Right lobe of liver (tissue), 4 donors: ENCODE data around the gene UBE2S.

Experiments used
- POLR2A ChIP-seq: fragments of 450-650 bp; IDR thresholded peaks from one replicate; pipeline ENCODE4 v1.6.1; 2017; ENCODE audit warnings: antibody characterized with exemption, mild to moderate bottlenecking
- TF ChIP-seq, protein P1 (sequence below), 4 donors: fragments of 200-600 bp in 3 of 4; fragments of 450-650 bp in 1 of 4; IDR thresholded peaks; one replicate each; pipeline versions ENCODE4 v1.5.1 to v1.8.0; 2016 to 2022; ENCODE audit warnings: antibody characterized with exemption in 4 of 4, mild to moderate bottlenecking in 2 of 4
- donor health status: DM: no; HTN: no; CAD: no.
- donor health status: DM: no; HTN: no; CAD: no.
- donor health status: DM: no; HTN: yes; CAD: no.

DNA sequence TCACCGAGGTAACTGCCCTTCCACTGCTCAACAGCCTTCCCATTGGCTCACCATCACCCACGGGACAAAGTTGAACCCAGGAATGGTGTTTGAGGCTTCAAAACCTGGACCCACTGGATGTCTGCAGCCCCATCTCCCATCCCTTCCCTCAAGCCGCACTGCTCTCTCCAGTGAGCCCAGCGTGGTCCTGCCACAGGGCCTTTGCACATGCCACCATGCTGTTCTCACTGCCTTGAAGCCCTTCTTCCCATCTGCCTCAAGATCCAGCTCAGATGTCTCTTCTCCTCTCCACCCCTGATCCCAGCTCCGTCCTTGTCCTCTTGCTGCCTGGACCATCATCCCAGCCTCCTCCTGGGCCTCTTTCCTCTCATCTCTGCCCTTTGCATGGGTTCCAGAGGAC lies 31.5 kb upstream of the UBE2S start:
- no peak for TF ChIP-seq POLR2A
- TF ChIP-seq, protein P1, sequence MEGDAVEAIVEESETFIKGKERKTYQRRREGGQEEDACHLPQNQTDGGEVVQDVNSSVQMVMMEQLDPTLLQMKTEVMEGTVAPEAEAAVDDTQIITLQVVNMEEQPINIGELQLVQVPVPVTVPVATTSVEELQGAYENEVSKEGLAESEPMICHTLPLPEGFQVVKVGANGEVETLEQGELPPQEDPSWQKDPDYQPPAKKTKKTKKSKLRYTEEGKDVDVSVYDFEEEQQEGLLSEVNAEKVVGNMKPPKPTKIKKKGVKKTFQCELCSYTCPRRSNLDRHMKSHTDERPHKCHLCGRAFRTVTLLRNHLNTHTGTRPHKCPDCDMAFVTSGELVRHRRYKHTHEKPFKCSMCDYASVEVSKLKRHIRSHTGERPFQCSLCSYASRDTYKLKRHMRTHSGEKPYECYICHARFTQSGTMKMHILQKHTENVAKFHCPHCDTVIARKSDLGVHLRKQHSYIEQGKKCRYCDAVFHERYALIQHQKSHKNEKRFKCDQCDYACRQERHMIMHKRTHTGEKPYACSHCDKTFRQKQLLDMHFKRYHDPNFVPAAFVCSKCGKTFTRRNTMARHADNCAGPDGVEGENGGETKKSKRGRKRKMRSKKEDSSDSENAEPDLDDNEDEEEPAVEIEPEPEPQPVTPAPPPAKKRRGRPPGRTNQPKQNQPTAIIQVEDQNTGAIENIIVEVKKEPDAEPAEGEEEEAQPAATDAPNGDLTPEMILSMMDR (IDR thresholded peaks at IDR 0.05), result no peak
